HCT116 (cell line): ENCODE results near the gene SGSM2.

Experiments used
- EZH2 ChIP-seq: fragments of 200-600 bp; sonication (generic); IDR thresholded peaks from 2 replicates; pipeline ENCODE4 v1.6.1; 2017; ENCODE audit warnings: antibody characterized with exemption, mixed run types
- TCF7L2 ChIP-seq: IDR thresholded peaks from 2 replicates; pipeline ENCODE4 v1.7.0; 2011; ENCODE audit warnings: borderline replicate concordance, inconsistent platforms; ENCODE audit not compliant: insufficient read depth, insufficient read length; ENCODE audit errors: extremely low read depth
- TF ChIP-seq, protein P1 (sequence below), 3 experiments: fragments of 200-600 bp in 1 of 3; sonication (generic) in 1 of 3; IDR thresholded peaks in 2 of 3; conservative IDR thresholded peaks in 1 of 3; 2 replicates each; pipeline ENCODE4 v1.5.1; 2012 to 2017; ENCODE audit warnings: low read depth in 2 of 3, low read length in 2 of 3, antibody characterized with exemption in 1 of 3, borderline replicate concordance in 1 of 3, control low read depth in 1 of 3, mild to moderate bottlenecking in 1 of 3, mixed read lengths in 1 of 3, mixed run types in 1 of 3, moderate library complexity in 1 of 3; ENCODE audit not compliant: insufficient read depth in 1 of 3

- TF ChIP-seq, protein P1, sequence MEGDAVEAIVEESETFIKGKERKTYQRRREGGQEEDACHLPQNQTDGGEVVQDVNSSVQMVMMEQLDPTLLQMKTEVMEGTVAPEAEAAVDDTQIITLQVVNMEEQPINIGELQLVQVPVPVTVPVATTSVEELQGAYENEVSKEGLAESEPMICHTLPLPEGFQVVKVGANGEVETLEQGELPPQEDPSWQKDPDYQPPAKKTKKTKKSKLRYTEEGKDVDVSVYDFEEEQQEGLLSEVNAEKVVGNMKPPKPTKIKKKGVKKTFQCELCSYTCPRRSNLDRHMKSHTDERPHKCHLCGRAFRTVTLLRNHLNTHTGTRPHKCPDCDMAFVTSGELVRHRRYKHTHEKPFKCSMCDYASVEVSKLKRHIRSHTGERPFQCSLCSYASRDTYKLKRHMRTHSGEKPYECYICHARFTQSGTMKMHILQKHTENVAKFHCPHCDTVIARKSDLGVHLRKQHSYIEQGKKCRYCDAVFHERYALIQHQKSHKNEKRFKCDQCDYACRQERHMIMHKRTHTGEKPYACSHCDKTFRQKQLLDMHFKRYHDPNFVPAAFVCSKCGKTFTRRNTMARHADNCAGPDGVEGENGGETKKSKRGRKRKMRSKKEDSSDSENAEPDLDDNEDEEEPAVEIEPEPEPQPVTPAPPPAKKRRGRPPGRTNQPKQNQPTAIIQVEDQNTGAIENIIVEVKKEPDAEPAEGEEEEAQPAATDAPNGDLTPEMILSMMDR (IDR thresholded peaks at IDR 0.05 in 2 of 3, conservative IDR thresholded peaks at IDR 0.05 in 1 of 3; ENCODE audit: borderline replicate concordance in 1 of 3, insufficient read depth in 1 of 3, low read depth in 2 of 3, low read length in 2 of 3) = no peak
- TF ChIP-seq TCF7L2 (no peak), EZH2 (no peak)
These were observed 32.9 kb downstream of the SGSM2 start for GRCh38 chr17:2370211-2370589.
